ENCODE measurements around the gene CREB3L4. TPM values are rescaled to one million over a fixed set of nuclear protein-coding genes. Genes with fewer than 3 reads are reported as not detected.

Gene CREB3L4
- total and polyA plus RNA-seq, 2 of the 13 experiments (the other 11 are each of a cell fraction or from before 2014, with no cell fraction given): 9.9 to 18.7 TPM

DNA sequence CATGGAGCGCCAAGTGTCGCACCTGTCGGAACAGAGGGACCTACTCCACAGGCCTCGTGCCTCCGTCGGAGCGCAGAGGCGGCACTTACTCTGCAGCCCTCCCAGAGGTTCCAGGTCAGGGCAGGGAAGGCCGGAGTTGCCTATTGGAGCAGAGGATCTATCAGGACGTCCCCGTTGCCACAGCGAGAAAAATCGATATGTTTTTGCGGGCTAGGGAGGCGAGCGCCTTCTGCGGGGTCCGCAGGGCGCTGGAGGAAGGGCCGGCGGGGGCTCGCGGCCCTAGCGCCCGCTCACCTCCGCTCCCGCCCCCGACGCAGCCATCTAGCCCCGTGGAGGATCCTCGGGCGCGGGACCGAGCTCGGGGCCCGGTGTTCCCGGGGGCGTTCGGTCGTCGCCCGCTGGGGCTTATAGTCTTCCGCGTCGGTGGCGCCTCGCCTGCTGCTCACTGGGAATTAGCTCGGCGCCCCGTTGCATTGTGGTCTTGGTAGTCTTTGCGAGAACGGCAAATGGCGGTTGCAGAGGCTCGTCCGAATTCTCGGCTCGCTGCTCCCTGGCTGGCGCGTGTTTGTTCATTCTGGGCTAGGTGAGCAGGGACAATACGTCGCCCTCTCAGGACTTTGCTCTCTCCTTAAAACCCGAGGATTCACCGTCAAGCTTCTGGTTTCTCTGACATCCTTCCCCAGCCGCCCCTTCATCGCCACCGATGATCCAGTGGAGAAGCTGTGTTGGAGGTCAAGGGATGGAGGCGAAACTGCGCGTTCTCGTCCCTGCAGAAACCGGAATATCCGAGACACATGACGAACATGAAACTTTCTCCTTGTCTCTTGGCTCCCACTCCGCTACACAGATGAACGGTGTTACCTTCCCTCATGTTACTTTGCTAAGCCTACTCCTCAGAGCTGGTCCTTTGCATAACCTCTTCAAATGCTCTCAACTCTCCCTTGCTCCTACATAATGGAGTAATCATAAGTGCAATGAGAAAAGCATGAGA is 9.8 kb downstream of the CREB3L4 start, which contains the start of gene JTB (continued):
- TF ChIP-seq, protein P1, sequence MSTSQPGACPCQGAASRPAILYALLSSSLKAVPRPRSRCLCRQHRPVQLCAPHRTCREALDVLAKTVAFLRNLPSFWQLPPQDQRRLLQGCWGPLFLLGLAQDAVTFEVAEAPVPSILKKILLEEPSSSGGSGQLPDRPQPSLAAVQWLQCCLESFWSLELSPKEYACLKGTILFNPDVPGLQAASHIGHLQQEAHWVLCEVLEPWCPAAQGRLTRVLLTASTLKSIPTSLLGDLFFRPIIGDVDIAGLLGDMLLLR (CRISPR knock-in tag; IDR thresholded peaks at IDR 0.05): peak; percentile 83
- TF ChIP-seq, protein P2, sequence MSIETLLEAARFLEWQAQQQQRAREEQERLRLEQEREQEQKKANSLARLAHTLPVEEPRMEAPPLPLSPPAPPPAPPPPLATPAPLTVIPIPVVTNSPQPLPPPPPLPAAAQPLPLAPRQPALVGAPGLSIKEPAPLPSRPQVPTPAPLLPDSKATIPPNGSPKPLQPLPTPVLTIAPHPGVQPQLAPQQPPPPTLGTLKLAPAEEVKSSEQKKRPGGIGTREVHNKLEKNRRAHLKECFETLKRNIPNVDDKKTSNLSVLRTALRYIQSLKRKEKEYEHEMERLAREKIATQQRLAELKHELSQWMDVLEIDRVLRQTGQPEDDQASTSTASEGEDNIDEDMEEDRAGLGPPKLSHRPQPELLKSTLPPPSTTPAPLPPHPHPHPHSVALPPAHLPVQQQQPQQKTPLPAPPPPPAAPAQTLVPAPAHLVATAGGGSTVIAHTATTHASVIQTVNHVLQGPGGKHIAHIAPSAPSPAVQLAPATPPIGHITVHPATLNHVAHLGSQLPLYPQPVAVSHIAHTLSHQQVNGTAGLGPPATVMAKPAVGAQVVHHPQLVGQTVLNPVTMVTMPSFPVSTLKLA (IDR thresholded peaks at IDR 0.05): peak; percentile 4; the same call in 1 of the 2 replicates
- no peak for TF ChIP-seq ZNF383 (CRISPR knock-in tag; IDR thresholded peaks at IDR 0.05; ENCODE audit: borderline replicate concordance)
- TF ChIP-seq, protein P3, sequence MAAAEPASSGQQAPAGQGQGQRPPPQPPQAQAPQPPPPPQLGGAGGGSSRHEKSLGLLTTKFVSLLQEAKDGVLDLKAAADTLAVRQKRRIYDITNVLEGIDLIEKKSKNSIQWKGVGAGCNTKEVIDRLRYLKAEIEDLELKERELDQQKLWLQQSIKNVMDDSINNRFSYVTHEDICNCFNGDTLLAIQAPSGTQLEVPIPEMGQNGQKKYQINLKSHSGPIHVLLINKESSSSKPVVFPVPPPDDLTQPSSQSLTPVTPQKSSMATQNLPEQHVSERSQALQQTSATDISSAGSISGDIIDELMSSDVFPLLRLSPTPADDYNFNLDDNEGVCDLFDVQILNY (CRISPR knock-in tag; conservative IDR thresholded peaks at IDR 0.05): 0 out of 2 replicates have a peak, but pooled peaks have one; percentile 18
- TF ChIP-seq, protein P4, sequence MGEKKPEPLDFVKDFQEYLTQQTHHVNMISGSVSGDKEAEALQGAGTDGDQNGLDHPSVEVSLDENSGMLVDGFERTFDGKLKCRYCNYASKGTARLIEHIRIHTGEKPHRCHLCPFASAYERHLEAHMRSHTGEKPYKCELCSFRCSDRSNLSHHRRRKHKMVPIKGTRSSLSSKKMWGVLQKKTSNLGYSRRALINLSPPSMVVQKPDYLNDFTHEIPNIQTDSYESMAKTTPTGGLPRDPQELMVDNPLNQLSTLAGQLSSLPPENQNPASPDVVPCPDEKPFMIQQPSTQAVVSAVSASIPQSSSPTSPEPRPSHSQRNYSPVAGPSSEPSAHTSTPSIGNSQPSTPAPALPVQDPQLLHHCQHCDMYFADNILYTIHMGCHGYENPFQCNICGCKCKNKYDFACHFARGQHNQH (CRISPR knock-in tag; IDR thresholded peaks at IDR 0.05): peak; percentile 75; the same call in 1 of the 2 replicates
- no peak for TF ChIP-seq U2AF2 (IDR thresholded peaks at IDR 0.05; ENCODE audit: low read depth, low read length)
- TF ChIP-seq SMAD3 (CRISPR knock-in tag; IDR thresholded peaks at IDR 0.05): 0 out of 2 replicates have a peak, but pooled peaks have one; percentile 54
- TF ChIP-seq GLI4 (CRISPR knock-in tag; IDR thresholded peaks at IDR 0.05; ENCODE audit: borderline replicate concordance): peak; percentile 86; the same call in 1 of the 2 replicates
- TF ChIP-seq MYC (CRISPR knock-in tag; IDR thresholded peaks at IDR 0.05; ENCODE audit: borderline replicate concordance): peak; percentile 88
- no peak for TF ChIP-seq ZNF615 (CRISPR knock-in tag; IDR thresholded peaks at IDR 0.05; ENCODE audit: borderline replicate concordance)
- TF ChIP-seq ZNF207 (IDR thresholded peaks at IDR 0.05; ENCODE audit: borderline replicate concordance): no peak
- TF ChIP-seq ZNF75D (CRISPR knock-in tag; IDR thresholded peaks at IDR 0.05; ENCODE audit: borderline replicate concordance): peak; percentile 65; the same call in 1 of the 2 replicates
- no peak for TF ChIP-seq MLLT10 (CRISPR knock-in tag; IDR thresholded peaks at IDR 0.05)
- TF ChIP-seq, protein P5, sequence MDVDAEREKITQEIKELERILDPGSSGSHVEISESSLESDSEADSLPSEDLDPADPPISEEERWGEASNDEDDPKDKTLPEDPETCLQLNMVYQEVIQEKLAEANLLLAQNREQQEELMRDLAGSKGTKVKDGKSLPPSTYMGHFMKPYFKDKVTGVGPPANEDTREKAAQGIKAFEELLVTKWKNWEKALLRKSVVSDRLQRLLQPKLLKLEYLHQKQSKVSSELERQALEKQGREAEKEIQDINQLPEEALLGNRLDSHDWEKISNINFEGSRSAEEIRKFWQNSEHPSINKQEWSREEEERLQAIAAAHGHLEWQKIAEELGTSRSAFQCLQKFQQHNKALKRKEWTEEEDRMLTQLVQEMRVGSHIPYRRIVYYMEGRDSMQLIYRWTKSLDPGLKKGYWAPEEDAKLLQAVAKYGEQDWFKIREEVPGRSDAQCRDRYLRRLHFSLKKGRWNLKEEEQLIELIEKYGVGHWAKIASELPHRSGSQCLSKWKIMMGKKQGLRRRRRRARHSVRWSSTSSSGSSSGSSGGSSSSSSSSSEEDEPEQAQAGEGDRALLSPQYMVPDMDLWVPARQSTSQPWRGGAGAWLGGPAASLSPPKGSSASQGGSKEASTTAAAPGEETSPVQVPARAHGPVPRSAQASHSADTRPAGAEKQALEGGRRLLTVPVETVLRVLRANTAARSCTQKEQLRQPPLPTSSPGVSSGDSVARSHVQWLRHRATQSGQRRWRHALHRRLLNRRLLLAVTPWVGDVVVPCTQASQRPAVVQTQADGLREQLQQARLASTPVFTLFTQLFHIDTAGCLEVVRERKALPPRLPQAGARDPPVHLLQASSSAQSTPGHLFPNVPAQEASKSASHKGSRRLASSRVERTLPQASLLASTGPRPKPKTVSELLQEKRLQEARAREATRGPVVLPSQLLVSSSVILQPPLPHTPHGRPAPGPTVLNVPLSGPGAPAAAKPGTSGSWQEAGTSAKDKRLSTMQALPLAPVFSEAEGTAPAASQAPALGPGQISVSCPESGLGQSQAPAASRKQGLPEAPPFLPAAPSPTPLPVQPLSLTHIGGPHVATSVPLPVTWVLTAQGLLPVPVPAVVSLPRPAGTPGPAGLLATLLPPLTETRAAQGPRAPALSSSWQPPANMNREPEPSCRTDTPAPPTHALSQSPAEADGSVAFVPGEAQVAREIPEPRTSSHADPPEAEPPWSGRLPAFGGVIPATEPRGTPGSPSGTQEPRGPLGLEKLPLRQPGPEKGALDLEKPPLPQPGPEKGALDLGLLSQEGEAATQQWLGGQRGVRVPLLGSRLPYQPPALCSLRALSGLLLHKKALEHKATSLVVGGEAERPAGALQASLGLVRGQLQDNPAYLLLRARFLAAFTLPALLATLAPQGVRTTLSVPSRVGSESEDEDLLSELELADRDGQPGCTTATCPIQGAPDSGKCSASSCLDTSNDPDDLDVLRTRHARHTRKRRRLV (CRISPR knock-in tag; IDR thresholded peaks at IDR 0.05): 0 out of 2 replicates have a peak, but pooled peaks have one; percentile 33
- no peak for TF ChIP-seq SCMH1 (CRISPR knock-in tag; IDR thresholded peaks at IDR 0.05; ENCODE audit: borderline replicate concordance)
- TF ChIP-seq ZFP36 (IDR thresholded peaks at IDR 0.05; ENCODE audit: borderline replicate concordance, low read depth, low read length, partially characterized antibody): no peak
- TF ChIP-seq HNRNPL (IDR thresholded peaks at IDR 0.05; ENCODE audit: low read depth, low read length): no peak
- no peak for TF ChIP-seq SNRNP70 (IDR thresholded peaks at IDR 0.05; ENCODE audit: low read depth, low read length)
- TF ChIP-seq ERF (CRISPR knock-in tag; IDR thresholded peaks at IDR 0.05): peak; percentile 80

Measured in HepG2 (cell line).